NCI-H1417 (cell line): Measurements from ENCODE around the gene SSR1.

Experiments
- DNase-seq, 3 experiments: peaks; one replicate each; lab custom pipeline; 2025; lab: John Stamatoyannopoulos, UW

SSR1 gene

GRCh38 chr6:7239590-7239948 lies 73.4 kb downstream of the SSR1 start:
- no peak for DNase-seq

- DNase-seq, result peak; percentile 81 to 92 (median 87)
Observed at GRCh38 chr6:7238900-7239589, 74.0 kb downstream of the SSR1 start.

GRCh38 chr6:7238526-7238899 lies 74.5 kb downstream of the SSR1 start:
- no peak for DNase-seq

GRCh38 chr6:7237653-7238188 lies 75.3 kb downstream of the SSR1 start:
- no peak for DNase-seq

- DNase-seq, result peak in 1 of 3 experiments; percentile 48
Observed at GRCh38 chr6:7236306-7237209, 76.4 kb downstream of the SSR1 start.

- DNase-seq, result peak; percentile 37 to 71 (median 41)
Observed at GRCh38 chr6:7235712-7236305, 77.2 kb downstream of the SSR1 start.

GRCh38 chr6:7234547-7234946 lies 78.5 kb downstream of the SSR1 start:
- no peak for DNase-seq

- no peak for DNase-seq
Observed at GRCh38 chr6:7232351-7232750, 80.6 kb downstream of the SSR1 start.

GRCh38 chr6:7230956-7231713 lies 81.9 kb downstream of the SSR1 start:
- no peak for DNase-seq

- DNase-seq, result no peak
Observed at GRCh38 chr6:7230327-7230691, 82.7 kb downstream of the SSR1 start.

GRCh38 chr6:7229376-7230326 lies 83.3 kb downstream of the SSR1 start:
- no peak for DNase-seq

- no peak for DNase-seq
Observed at GRCh38 chr6:7228662-7229375, 84.2 kb downstream of the SSR1 start.

- DNase-seq, result no peak
Observed at GRCh38 chr6:7224731-7225130, 88.3 kb downstream of the SSR1 start.

GRCh38 chr6:7222197-7222596 lies 90.8 kb downstream of the SSR1 start:
- DNase-seq, result no peak

GRCh38 chr6:7219310-7219709 lies 93.7 kb downstream of the SSR1 start:
- no peak for DNase-seq

GRCh38 chr6:7218406-7218988 lies 94.5 kb downstream of the SSR1 start:
- no peak for DNase-seq
